ENCODE results near the gene PROZ. TPM values are rescaled to one million over a fixed set of nuclear protein-coding genes. Genes with fewer than 3 reads are reported as not detected.
A peak's percentile ranks its signal among the peaks of the same experiment; 100 is the strongest.

PROZ gene
- total and polyA plus RNA-seq, 2 donors (not counting 1 experiment from before 2014, with no cell fraction given), result not detected

DNA sequence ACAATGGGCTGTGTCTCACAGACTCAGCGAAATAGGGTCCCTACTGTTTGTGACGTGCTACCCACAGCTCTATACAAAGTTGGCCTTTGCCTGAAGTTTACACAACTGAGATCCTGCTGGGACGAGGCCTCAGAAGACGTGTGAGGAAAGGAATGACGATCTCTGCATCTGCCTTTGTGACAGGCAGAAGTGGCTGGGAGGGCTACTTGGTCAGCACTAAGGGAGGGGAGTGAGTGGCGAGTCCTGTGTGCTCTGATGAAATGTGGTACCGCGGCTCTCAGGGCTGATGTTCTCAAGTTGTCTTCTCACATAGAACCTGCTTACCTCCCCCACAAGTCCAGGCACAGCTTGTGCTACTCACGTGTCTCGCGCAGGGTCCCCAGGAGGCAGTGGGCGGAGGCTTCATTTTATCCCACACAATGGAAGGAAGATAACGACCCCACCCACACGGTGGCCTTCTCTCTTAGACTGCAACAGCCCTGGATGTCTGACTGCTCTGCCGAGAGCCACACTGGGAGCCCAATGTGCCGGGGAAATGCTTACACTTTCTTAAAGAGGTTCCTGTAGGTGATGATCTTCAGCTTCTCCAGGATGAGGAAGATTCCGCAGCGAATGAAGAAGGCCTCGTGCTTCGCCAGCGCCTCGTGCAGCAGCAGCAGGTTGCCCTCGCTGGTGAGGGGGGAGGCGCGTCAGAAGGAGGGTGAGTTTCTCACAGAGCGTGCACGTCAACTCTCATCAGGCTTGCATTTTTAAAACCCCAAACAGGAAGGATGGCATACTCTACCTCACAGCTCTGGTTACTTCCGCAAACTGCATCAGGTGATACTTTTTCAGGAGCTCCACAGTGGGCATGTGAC lies 21.2 kb downstream of the PROZ start:
- Histone ChIP-seq H3K27ac (ENCODE audit: insufficient read depth, low read length) (peak overlapping the region; percentile 100), H3K27me3 (ENCODE audit: control insufficient read depth, insufficient read depth, low read length) (no peaks in the 10 kb centered on the region), H3K9me3 (ENCODE audit: control insufficient read depth, insufficient read depth, low read depth, low read length) (no peaks in the 10 kb centered on the region), H3K4me3 (replicated peaks in 1 of 4; ENCODE audit: control extremely low read depth in 1 of 4, insufficient read depth in 1 of 4, low read depth in 3 of 4, low read length in 4 of 4) (no peak overlapping the region), H3K9ac (ENCODE audit: insufficient read depth, low read length) (peak overlapping the region; percentile 45), H3K4me2 (ENCODE audit: extremely low read depth, insufficient read depth, low read length) (no peak overlapping the region), H4K20me1 (ENCODE audit: control insufficient read depth, extremely low read depth, insufficient read depth, low read length) (no peaks in the 10 kb centered on the region), H3K4me1 (ENCODE audit: control insufficient read depth, extremely low read depth, insufficient read depth, low read length) (peaks cover 33% of the 10 kb centered on the region), H2AFZ (ENCODE audit: low read length) (no peak overlapping the region), H3K36me3 (ENCODE audit: control insufficient read depth, insufficient read depth, low read length) (peaks cover 31% of the 10 kb centered on the region), H3K79me2 (ENCODE audit: control insufficient read depth, insufficient read depth, low read length) (peaks cover 12% of the 10 kb centered on the region)
- TF ChIP-seq, protein P1, sequence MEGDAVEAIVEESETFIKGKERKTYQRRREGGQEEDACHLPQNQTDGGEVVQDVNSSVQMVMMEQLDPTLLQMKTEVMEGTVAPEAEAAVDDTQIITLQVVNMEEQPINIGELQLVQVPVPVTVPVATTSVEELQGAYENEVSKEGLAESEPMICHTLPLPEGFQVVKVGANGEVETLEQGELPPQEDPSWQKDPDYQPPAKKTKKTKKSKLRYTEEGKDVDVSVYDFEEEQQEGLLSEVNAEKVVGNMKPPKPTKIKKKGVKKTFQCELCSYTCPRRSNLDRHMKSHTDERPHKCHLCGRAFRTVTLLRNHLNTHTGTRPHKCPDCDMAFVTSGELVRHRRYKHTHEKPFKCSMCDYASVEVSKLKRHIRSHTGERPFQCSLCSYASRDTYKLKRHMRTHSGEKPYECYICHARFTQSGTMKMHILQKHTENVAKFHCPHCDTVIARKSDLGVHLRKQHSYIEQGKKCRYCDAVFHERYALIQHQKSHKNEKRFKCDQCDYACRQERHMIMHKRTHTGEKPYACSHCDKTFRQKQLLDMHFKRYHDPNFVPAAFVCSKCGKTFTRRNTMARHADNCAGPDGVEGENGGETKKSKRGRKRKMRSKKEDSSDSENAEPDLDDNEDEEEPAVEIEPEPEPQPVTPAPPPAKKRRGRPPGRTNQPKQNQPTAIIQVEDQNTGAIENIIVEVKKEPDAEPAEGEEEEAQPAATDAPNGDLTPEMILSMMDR (conservative IDR thresholded peaks at IDR 0.05 in 1 of 2, IDR thresholded peaks at IDR 0.05 in 1 of 2; ENCODE audit: low read depth in 1 of 2, low read length in 2 of 2), result no peak
- no peak for TF ChIP-seq EZH2 (IDR thresholded peaks at IDR 0.05; ENCODE audit: low read length, missing control alignments)
- peak; percentile 54 to 64 for DNase-seq (ENCODE audit: low read depth in 2 of 2)

DNA sequence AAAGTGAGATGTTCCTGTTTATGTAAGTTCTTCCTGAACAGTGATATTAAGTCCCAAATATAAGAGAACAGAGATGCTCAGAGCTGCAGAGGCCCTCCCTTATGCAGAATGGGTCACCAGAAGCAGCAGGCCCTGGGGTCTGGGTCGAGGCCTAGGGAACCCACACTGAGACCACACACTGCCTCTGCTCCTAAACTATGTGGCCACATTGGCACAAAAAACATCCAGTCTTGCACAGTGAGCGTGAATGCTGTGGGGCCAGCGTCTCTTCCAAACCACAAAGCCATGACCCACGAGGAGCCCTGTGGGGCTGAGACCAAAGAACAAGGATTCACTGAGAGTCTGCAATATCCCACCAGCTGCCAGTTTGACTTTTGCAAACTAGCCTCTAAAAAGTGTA lies 23.6 kb downstream of the PROZ start:
- Histone ChIP-seq H3K4me3 (replicated peaks in 1 of 4; ENCODE audit: control extremely low read depth in 1 of 4, insufficient read depth in 1 of 4, low read depth in 3 of 4, low read length in 4 of 4) (no peak overlapping the region), H3K4me2 (ENCODE audit: extremely low read depth, insufficient read depth, low read length) (no peak overlapping the region), H3K9ac (ENCODE audit: insufficient read depth, low read length) (no peak overlapping the region), H3K9me3 (ENCODE audit: control insufficient read depth, insufficient read depth, low read depth, low read length) (no peaks in the 10 kb centered on the region), H3K79me2 (ENCODE audit: control insufficient read depth, insufficient read depth, low read length) (peaks cover 28% of the 10 kb centered on the region), H3K4me1 (ENCODE audit: control insufficient read depth, extremely low read depth, insufficient read depth, low read length) (peaks cover 38% of the 10 kb centered on the region), H3K27me3 (ENCODE audit: control insufficient read depth, insufficient read depth, low read length) (no peaks in the 10 kb centered on the region), H3K36me3 (ENCODE audit: control insufficient read depth, insufficient read depth, low read length) (peaks cover 20% of the 10 kb centered on the region), H3K27ac (ENCODE audit: insufficient read depth, low read length) (peak overlapping the region; percentile 41), H2AFZ (ENCODE audit: low read length) (no peak overlapping the region), H4K20me1 (ENCODE audit: control insufficient read depth, extremely low read depth, insufficient read depth, low read length) (no peaks in the 10 kb centered on the region)
- TF ChIP-seq, protein P1 (conservative IDR thresholded peaks at IDR 0.05 in 1 of 2, IDR thresholded peaks at IDR 0.05 in 1 of 2; ENCODE audit: low read depth in 1 of 2, low read length in 2 of 2), result no peak
- no peak for TF ChIP-seq EZH2 (IDR thresholded peaks at IDR 0.05; ENCODE audit: low read length, missing control alignments)
- peak; percentile 47 to 64 for DNase-seq (ENCODE audit: low read depth in 2 of 2)

DNA sequence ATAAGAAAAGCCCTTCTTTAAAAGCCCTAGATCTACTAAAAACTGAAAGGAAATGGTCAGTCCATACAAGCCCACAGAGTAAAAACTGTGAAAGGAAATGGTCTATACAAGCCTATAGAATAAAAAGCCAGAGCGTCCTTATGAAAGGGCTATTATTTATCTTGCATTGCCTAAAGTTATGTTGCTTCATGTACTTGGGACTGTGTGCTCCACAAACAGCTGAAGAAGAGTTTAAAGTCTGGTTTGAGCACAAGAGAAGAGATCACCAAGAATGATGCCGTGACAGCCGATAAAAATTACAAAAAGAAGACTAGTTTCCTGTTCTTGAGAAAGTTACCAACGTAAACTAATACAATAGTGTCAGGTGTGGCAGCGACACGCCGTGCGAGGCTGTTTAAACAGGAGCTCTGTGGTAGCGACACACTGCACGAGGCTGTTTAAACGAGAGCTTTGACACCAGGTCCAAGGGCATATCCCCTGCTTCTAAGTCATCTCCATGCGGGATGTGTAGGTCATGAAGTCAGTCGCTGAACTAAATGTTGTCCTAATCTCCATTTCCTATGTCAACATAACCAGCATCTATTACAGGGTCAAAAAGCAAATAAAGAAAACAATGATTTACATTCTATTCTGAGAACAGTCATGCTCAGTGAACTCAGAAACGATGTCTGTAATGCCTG lies 25.1 kb downstream of the PROZ start:
- Histone ChIP-seq H3K4me1 (ENCODE audit: control insufficient read depth, extremely low read depth, insufficient read depth, low read length) (peaks cover 39% of the 10 kb centered on the region), H2AFZ (ENCODE audit: low read length) (no peak overlapping the region), H3K27ac (ENCODE audit: insufficient read depth, low read length) (no peak overlapping the region), H3K79me2 (ENCODE audit: control insufficient read depth, insufficient read depth, low read length) (peaks cover 28% of the 10 kb centered on the region), H3K9me3 (ENCODE audit: control insufficient read depth, insufficient read depth, low read depth, low read length) (no peaks in the 10 kb centered on the region), H3K4me3 (replicated peaks in 1 of 4; ENCODE audit: control extremely low read depth in 1 of 4, insufficient read depth in 1 of 4, low read depth in 3 of 4, low read length in 4 of 4) (no peak overlapping the region), H3K36me3 (ENCODE audit: control insufficient read depth, insufficient read depth, low read length) (peaks cover 28% of the 10 kb centered on the region), H4K20me1 (ENCODE audit: control insufficient read depth, extremely low read depth, insufficient read depth, low read length) (no peaks in the 10 kb centered on the region), H3K9ac (ENCODE audit: insufficient read depth, low read length) (no peak overlapping the region), H3K4me2 (ENCODE audit: extremely low read depth, insufficient read depth, low read length) (no peak overlapping the region), H3K27me3 (ENCODE audit: control insufficient read depth, insufficient read depth, low read length) (no peaks in the 10 kb centered on the region)
- TF ChIP-seq, protein P1 (conservative IDR thresholded peaks at IDR 0.05 in 1 of 2, IDR thresholded peaks at IDR 0.05 in 1 of 2; ENCODE audit: low read depth in 1 of 2, low read length in 2 of 2), result no peak
- TF ChIP-seq EZH2 (IDR thresholded peaks at IDR 0.05; ENCODE audit: low read length, missing control alignments), result no peak
- no peak for DNase-seq (ENCODE audit: low read depth in 2 of 2)
